Tibial nerve (tissue), 4 donors: ENCODE results near the gene MUC5B. TPM values are rescaled to one million over a fixed set of nuclear protein-coding genes. Genes with fewer than 3 reads are reported as not detected.

Experiments
- DNase-seq, 2 donors: peaks; one replicate each; pipeline ENCODE4 v3.0.0-alpha.2; 2019; ENCODE audit warnings: low spot score in 2 of 2
- H3K27ac ChIP-seq, 4 donors: fragments of 200-600 bp; sonication (generic) in 3 of 4; one replicate each; pipeline ENCODE4 v1.5.1; 2017 to 2019; ENCODE audit warnings: mild to moderate bottlenecking in 1 of 4
- H3K27me3 ChIP-seq, 2 donors: fragments of 200-600 bp; sonication (generic) in 1 of 2; one replicate each; pipeline versions ENCODE4 v1.5.1 to v1.6.0; 2017 to 2019
- H3K36me3 ChIP-seq, 3 donors: fragments of 200-600 bp; sonication (generic); one replicate each; pipeline ENCODE4 v1.5.1; 2018 to 2019
- H3K4me1 ChIP-seq, 4 donors: fragments of 200-600 bp; sonication (generic) in 3 of 4; one replicate each; pipeline ENCODE4 v1.5.1; 2017 to 2019
- H3K4me3 ChIP-seq, 4 donors: fragments of 200-600 bp; sonication (generic) in 3 of 4; one replicate each; pipeline ENCODE4 v1.5.1; 2017 to 2019; ENCODE audit warnings: mild to moderate bottlenecking in 1 of 4, moderate library complexity in 1 of 4
- H3K9me3 ChIP-seq, 4 donors: fragments of 200-600 bp; sonication (generic) in 3 of 4; one replicate each; pipeline ENCODE4 v1.5.1; 2017 to 2019
- EP300 ChIP-seq, 2 donors: sonication (generic); formaldehyde crosslinking; IDR thresholded peaks; one replicate each; pipeline ENCODE4 v1.6.1; 2017; ENCODE audit warnings: antibody characterized with exemption in 2 of 2, mild to moderate bottlenecking in 1 of 2
- POLR2A ChIP-seq, 2 donors: fragments of 450-650 bp; IDR thresholded peaks; one replicate each; pipeline ENCODE4 v1.6.1; 2017; ENCODE audit warnings: antibody characterized with exemption in 2 of 2, mild to moderate bottlenecking in 2 of 2, moderate library complexity in 2 of 2
- WGBS, 2 donors: methylation state at CpG; one replicate each; pipeline ENCODE4 v1.1.5; 2018; 5-methylcytosine and 5-hydroxymethylcytosine counted together
- total RNA-seq, 4 donors: library from RNA; depleted of rRNA; stranded (reverse); fragments of >200 nt; gene quantifications; one replicate each; pipeline ENCODE4 v1.1.0, GENCODE V29; 2016
- TF ChIP-seq, protein P1 (sequence below), 5 experiments: fragments of 200-600 bp in 3 of 5; fragments of 450-650 bp in 2 of 5; sonication (generic) in 3 of 5; IDR thresholded peaks; one replicate each; pipeline ENCODE4 v1.5.1; 2016 to 2019; ENCODE audit warnings: antibody characterized with exemption in 5 of 5, mild to moderate bottlenecking in 3 of 5, moderate library complexity in 2 of 5

The MUC5B gene
- total RNA-seq, 4 donors from 2014 or later = under 0.01 to 0.22 TPM; not detected in 2

DNA sequence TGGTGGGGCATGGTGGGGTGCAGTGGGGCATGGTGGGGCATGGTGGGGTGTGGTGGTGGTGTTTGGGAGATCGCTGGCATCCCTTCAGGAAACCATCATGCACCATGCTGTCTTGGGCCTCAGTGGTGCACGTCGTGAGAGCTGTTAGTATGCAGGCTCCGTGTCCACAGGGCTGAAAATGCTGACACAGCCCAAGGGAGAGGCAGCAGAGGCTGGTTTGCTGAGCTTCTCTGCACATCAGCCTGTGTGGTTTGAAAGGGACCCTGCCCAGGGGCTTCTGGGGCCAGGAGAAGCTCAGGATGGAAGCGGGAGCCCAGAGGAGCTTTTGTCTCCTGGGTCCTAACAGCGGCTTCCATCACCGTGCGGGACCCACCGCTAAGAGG lies 30.2 kb downstream of the MUC5B start:
- Histone ChIP-seq H3K4me1 (no peaks in the 10 kb centered on the region), H3K9me3 (no peaks in the 10 kb centered on the region), H3K4me3 (no peak overlapping the region), H3K36me3 (no peaks in the 10 kb centered on the region), H3K27me3 (no peaks in the 10 kb centered on the region), H3K27ac (no peak overlapping the region)
- DNase-seq = no peak
- TF ChIP-seq, protein P1, sequence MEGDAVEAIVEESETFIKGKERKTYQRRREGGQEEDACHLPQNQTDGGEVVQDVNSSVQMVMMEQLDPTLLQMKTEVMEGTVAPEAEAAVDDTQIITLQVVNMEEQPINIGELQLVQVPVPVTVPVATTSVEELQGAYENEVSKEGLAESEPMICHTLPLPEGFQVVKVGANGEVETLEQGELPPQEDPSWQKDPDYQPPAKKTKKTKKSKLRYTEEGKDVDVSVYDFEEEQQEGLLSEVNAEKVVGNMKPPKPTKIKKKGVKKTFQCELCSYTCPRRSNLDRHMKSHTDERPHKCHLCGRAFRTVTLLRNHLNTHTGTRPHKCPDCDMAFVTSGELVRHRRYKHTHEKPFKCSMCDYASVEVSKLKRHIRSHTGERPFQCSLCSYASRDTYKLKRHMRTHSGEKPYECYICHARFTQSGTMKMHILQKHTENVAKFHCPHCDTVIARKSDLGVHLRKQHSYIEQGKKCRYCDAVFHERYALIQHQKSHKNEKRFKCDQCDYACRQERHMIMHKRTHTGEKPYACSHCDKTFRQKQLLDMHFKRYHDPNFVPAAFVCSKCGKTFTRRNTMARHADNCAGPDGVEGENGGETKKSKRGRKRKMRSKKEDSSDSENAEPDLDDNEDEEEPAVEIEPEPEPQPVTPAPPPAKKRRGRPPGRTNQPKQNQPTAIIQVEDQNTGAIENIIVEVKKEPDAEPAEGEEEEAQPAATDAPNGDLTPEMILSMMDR (IDR thresholded peaks at IDR 0.05) = no peak
- TF ChIP-seq EP300 (IDR thresholded peaks at IDR 0.05) (no peak), POLR2A (IDR thresholded peaks at IDR 0.05) (no peak)
- WGBS, 2 donors = 74 to 87% methylated on average over 7 of the region's 9 CpGs

DNA sequence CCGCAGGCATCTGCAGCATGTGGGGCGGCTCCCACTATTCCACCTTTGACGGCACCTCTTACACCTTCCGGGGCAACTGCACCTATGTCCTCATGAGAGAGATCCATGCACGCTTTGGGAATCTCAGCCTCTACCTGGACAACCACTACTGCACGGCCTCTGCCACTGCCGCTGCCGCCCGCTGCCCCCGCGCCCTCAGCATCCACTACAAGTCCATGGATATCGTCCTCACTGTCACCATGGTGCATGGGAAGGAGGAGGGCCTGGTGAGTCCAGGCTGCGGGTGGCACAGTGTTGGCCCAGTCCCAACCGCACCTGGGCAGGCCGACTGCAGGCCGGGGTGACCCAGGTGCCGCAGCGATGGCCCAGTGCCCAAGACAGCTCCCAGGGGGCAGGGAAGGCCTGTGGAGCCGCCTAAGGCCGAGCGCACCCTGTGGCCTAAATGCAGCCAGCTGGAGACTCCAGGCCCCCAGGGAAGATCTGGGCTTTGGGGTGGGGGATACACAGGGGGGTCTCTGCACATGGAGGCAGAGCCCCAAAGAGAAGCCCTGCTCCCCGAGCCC lies 31.3 kb downstream of the MUC5B start:
- WGBS, 2 donors = 93 to 97% methylated on average over 16 to 22 of the region's 22 CpGs
- no peak overlapping the region for H3K4me3 ChIP-seq
- no peaks in the 10 kb centered on the region for H3K36me3 ChIP-seq
- no peaks in the 10 kb centered on the region for H3K9me3 ChIP-seq
- no peak for DNase-seq
- no peak overlapping the region for H3K27ac ChIP-seq
- no peaks in the 10 kb centered on the region for H3K27me3 ChIP-seq
- TF ChIP-seq POLR2A (IDR thresholded peaks at IDR 0.05) (no peak), EP300 (IDR thresholded peaks at IDR 0.05) (no peak)
- TF ChIP-seq, protein P1 (IDR thresholded peaks at IDR 0.05) = no peak
- H3K4me1 ChIP-seq = no peaks in the 10 kb centered on the region

DNA sequence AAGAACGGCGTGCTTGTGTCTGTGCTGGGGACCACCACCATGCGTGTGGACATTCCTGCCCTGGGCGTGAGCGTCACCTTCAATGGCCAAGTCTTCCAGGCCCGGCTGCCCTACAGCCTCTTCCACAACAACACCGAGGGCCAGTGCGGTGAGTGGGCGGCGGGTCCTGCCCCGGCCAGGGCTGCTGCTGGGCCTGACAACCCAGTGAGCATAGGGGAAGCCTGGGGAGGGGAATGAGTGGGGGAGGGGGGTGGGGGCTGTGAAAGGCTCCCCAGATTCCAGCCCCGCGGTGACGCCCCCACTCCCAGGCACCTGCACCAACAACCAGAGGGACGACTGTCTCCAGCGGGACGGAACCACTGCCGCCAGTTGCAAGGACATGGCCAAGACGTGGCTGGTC lies 31.9 kb downstream of the MUC5B start:
- no peaks in the 10 kb centered on the region for H3K36me3 ChIP-seq
- no peak for DNase-seq

DNA sequence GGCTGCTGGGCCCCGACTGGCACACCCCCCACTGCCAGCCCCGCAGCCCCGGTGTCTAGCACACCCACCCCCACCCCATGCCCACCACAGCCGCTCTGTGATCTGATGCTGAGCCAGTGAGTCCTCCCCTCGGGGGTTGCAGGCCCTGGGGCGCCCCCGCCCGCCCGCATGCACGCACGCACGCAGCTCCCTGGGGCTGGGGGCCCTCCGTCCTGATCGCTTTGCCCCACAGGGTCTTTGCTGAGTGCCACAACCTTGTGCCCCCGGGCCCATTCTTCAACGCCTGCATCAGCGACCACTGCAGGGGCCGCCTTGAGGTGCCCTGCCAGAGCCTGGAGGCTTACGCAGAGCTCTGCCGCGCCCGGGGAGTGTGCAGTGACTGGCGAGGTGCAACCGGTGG lies 32.3 kb downstream of the MUC5B start:
- 71 to 82% methylated on average over 8 to 12 of the region's 24 CpGs for WGBS, 2 donors
- H3K4me3 ChIP-seq = no peak overlapping the region
- no peak overlapping the region for H3K27ac ChIP-seq
- H3K4me1 ChIP-seq = peaks cover 0 to 4% (median 0%) of the 10 kb centered on the region in 4 donors
- H3K36me3 ChIP-seq = no peaks in the 10 kb centered on the region
- no peak for DNase-seq
- H3K27me3 ChIP-seq = no peaks in the 10 kb centered on the region
- TF ChIP-seq, protein P1 (IDR thresholded peaks at IDR 0.05) = no peak
- TF ChIP-seq EP300 (IDR thresholded peaks at IDR 0.05) = no peak
- no peak for TF ChIP-seq POLR2A (IDR thresholded peaks at IDR 0.05)
- H3K9me3 ChIP-seq = no peaks in the 10 kb centered on the region

More for the DNA sequence above, 31.9 kb downstream of the MUC5B start:
- Histone ChIP-seq H3K4me1 (no peaks in the 10 kb centered on the region), H3K4me3 (no peak overlapping the region), H3K27me3 (no peaks in the 10 kb centered on the region), H3K27ac (no peak overlapping the region), H3K9me3 (no peaks in the 10 kb centered on the region)
- WGBS, 2 donors = 56 to 76% methylated on average over 7 to 16 of the region's 19 CpGs
- no peak for TF ChIP-seq EP300 (IDR thresholded peaks at IDR 0.05)
- no peak for TF ChIP-seq POLR2A (IDR thresholded peaks at IDR 0.05)
- TF ChIP-seq, protein P1 (IDR thresholded peaks at IDR 0.05) = no peak

DNA sequence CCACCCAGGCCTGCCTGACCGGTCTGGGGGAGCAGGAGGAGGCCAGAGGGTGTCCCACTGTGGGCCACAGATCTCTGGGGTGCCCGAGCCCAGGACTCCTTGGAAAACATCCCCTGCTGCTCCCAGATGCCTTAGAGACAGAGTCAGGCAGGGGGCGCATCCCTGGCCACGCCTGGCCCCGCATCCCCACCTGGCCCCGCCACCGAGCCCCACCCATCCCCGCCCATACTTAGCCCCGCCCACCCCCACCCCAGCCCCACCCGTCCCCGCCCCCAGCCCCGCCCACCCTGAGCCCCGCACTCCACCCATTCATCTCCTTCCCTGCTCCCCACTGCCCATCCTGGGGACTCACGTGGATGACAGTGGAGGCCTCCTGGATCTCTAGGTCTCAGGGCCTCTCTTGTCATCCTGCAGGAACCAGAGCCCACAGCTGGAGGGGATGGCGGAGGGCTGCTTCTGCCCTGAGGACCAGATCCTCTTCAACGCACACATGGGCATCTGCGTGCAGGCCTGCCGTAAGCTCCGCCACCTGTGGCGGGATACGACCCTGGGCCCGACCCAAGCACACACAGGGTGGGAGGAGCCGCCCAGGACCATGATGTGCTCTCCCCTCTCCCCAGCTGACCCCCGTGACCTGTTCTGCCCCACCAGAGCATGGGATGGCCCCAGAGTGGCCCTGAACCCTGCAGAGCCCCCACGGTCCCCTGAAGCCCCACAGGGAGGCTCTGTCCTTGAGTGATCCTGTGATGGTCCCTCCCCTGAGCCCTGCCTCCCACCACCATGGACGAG lies 33.6 kb downstream of the MUC5B start:
- Histone ChIP-seq H3K36me3 (no peaks in the 10 kb centered on the region), H3K4me1 (peaks cover 0 to 5% (median 0%) of the 10 kb centered on the region in 4 donors), H3K27me3 (no peaks in the 10 kb centered on the region), H3K4me3 (no peak overlapping the region), H3K27ac (no peak overlapping the region), H3K9me3 (no peaks in the 10 kb centered on the region)
- no peak for DNase-seq
- WGBS, 2 donors = 57 to 67% methylated on average over 7 to 18 of the region's 26 CpGs
- no peak for TF ChIP-seq EP300 (IDR thresholded peaks at IDR 0.05)
- no peak for TF ChIP-seq POLR2A (IDR thresholded peaks at IDR 0.05)
- TF ChIP-seq, protein P1 (IDR thresholded peaks at IDR 0.05) = no peak
